ENCODE measurements around the gene SRSF7.

GRCh38 chr2:38763728-38764127 is 12.6 kb upstream of the SRSF7 start:
- no peak for TF ChIP-seq CTCF (IDR thresholded peaks at IDR 0.05)
- TF ChIP-seq POLR2A (IDR thresholded peaks at IDR 0.05) = no peak
